ENCODE data around the gene ABI3BP. TPM values are rescaled to one million over a fixed set of nuclear protein-coding genes. Genes with fewer than 3 reads are reported as not detected.

Gene ABI3BP
- total RNA-seq, 2 experiments from 2014 or later: not detected

- H3K27ac Mint-ChIP-seq: no peak overlapping the region
- ATAC-seq (ENCODE audit: poor library complexity) (no peak), DNase-seq (no peak)
- Histone ChIP-seq H3K4me3 (ENCODE audit: low read length) (no peak overlapping the region), H3K27ac (ENCODE audit: low read depth in 1 of 2, low read length in 2 of 2) (no peak overlapping the region), H3K27me3 (ENCODE audit: control insufficient read depth in 1 of 2, insufficient read depth in 2 of 2, low read length in 2 of 2) (peaks cover 0 to 9% of the 10 kb centered on the region in 2 experiments), H3K4me1 (ENCODE audit: insufficient read depth, low read length) (no peaks in the 10 kb centered on the region), H3K9me3 (ENCODE audit: control insufficient read depth in 1 of 2, insufficient read depth in 1 of 2, low read length in 2 of 2) (no peaks in the 10 kb centered on the region), H3K36me3 (ENCODE audit: insufficient read depth, low read length) (no peaks in the 10 kb centered on the region)
- no peaks in the 10 kb centered on the region for H3K4me1 Mint-ChIP-seq (ENCODE audit: low read depth)
- no peaks in the 10 kb centered on the region for H3K9me3 Mint-ChIP-seq
- no peaks in the 10 kb centered on the region for H3K36me3 Mint-ChIP-seq (ENCODE audit: low read depth)
- no peak overlapping the region for H3K4me3 Mint-ChIP-seq
- H3K27me3 Mint-ChIP-seq: peaks cover 21% of the 10 kb centered on the region
- ChIA-PET POLR2A (no interaction called here), CTCF (no interaction called here)
- TF ChIP-seq CTCF (IDR thresholded peaks at IDR 0.05): no peak
- intact Hi-C loops (cut with DNase I, micrococcal nuclease): no loop called here
Observed at GRCh38 chr3:100873611-100874010, 119.6 kb downstream of the ABI3BP start.

- Histone ChIP-seq H3K27me3 (ENCODE audit: control insufficient read depth in 1 of 2, insufficient read depth in 2 of 2, low read length in 2 of 2) (peaks cover 0 to 9% of the 10 kb centered on the region in 2 experiments), H3K36me3 (ENCODE audit: insufficient read depth, low read length) (no peaks in the 10 kb centered on the region), H3K4me1 (ENCODE audit: insufficient read depth, low read length) (no peaks in the 10 kb centered on the region), H3K9me3 (ENCODE audit: control insufficient read depth in 1 of 2, insufficient read depth in 1 of 2, low read length in 2 of 2) (no peaks in the 10 kb centered on the region), H3K27ac (ENCODE audit: low read depth in 1 of 2, low read length in 2 of 2) (no peak overlapping the region), H3K4me3 (ENCODE audit: low read length) (no peak overlapping the region)
- no peak for TF ChIP-seq CTCF (IDR thresholded peaks at IDR 0.05)
- intact Hi-C loops (cut with DNase I, micrococcal nuclease): no loop called here
- Mint-ChIP-seq H3K36me3 (ENCODE audit: low read depth) (no peaks in the 10 kb centered on the region), H3K4me1 (ENCODE audit: low read depth) (no peaks in the 10 kb centered on the region), H3K4me3 (no peak overlapping the region), H3K27me3 (peaks cover 33% of the 10 kb centered on the region), H3K27ac (no peak overlapping the region), H3K9me3 (no peaks in the 10 kb centered on the region)
- POLR2A ChIA-PET: no interaction called here
- ATAC-seq (ENCODE audit: poor library complexity): no peak
- CTCF ChIA-PET: no interaction called here
- no peak for DNase-seq
Observed at GRCh38 chr3:100871306-100871705, 121.9 kb downstream of the ABI3BP start.

GRCh38 chr3:100869787-100870186 is 123.4 kb downstream of the ABI3BP start:
- POLR2A ChIA-PET: no interaction called here
- H3K4me3 ChIP-seq (ENCODE audit: low read length): no peak overlapping the region
- no peaks in the 10 kb centered on the region for H3K9me3 Mint-ChIP-seq
- CTCF ChIA-PET: no interaction called here
- no peak overlapping the region for H3K27ac Mint-ChIP-seq
- no peak for TF ChIP-seq CTCF (IDR thresholded peaks at IDR 0.05)
- no peak overlapping the region for H3K27ac ChIP-seq (ENCODE audit: low read depth in 1 of 2, low read length in 2 of 2)
- no peak overlapping the region for H3K4me3 Mint-ChIP-seq
- H3K27me3 ChIP-seq (ENCODE audit: control insufficient read depth in 1 of 2, insufficient read depth in 2 of 2, low read length in 2 of 2): peaks cover 0 to 9% of the 10 kb centered on the region in 2 experiments
- no peak for ATAC-seq (ENCODE audit: poor library complexity)
- H3K36me3 ChIP-seq (ENCODE audit: insufficient read depth, low read length): no peaks in the 10 kb centered on the region
- no peak for DNase-seq
- H3K4me1 Mint-ChIP-seq (ENCODE audit: low read depth): no peaks in the 10 kb centered on the region
- peaks cover 26% of the 10 kb centered on the region for H3K27me3 Mint-ChIP-seq
- intact Hi-C loops (cut with DNase I, micrococcal nuclease): no loop called here
- no peaks in the 10 kb centered on the region for H3K4me1 ChIP-seq (ENCODE audit: insufficient read depth, low read length)
- no peaks in the 10 kb centered on the region for H3K36me3 Mint-ChIP-seq (ENCODE audit: low read depth)
- no peaks in the 10 kb centered on the region for H3K9me3 ChIP-seq (ENCODE audit: control insufficient read depth in 1 of 2, insufficient read depth in 1 of 2, low read length in 2 of 2)

Data from CD4-positive, alpha-beta T cell (primary cell).